H1 (cell line): Measurements from ENCODE around the gene ZCCHC10. TPM values are rescaled to one million over a fixed set of nuclear protein-coding genes. Genes with fewer than 3 reads are reported as not detected.

Experiments used
- CTCF ChIA-PET: fragments of 300-600 bp; sonication (Branson Sonifier 250); formaldehyde crosslinking; loops from one replicate; lab custom pipeline; 2021; ENCODE audit not compliant: partially characterized antibody; lab: Charles Lee
- POLR2A ChIA-PET: fragments of 300-600 bp; sonication (Branson Sonifier 250); formaldehyde crosslinking; loops from one replicate; lab custom pipeline; 2021; ENCODE audit warnings: inconsistent platforms; ENCODE audit not compliant: partially characterized antibody; lab: Charles Lee
- DNase-seq, 2 experiments: peaks; one replicate each; pipeline versions ENCODE4 v3.0.0 to v3.0.0-alpha.2; 2010 to 2022; ENCODE audit warnings: low spot score in 2 of 2, low read depth in 1 of 2, mixed read lengths in 1 of 2
- FAIRE-seq: peaks from 2 replicates; lab custom pipeline; 2011; peaks lifted over from hg19 to GRCh38; lab: Jason Lieb, UNC
- H2AFZ ChIP-seq: 2 replicates; pipeline ENCODE4 v1.8.1; 2012; ENCODE audit warnings: low read length, inconsistent platforms
- H2AK5ac ChIP-seq: 2 replicates; pipeline ENCODE4 v1.6.1; 2013; ENCODE audit warnings: low read depth, low read length
- H2BK120ac ChIP-seq: replicated peaks from 2 replicates; pipeline ENCODE3; 2013; ENCODE audit warnings: low read depth, low read length, inconsistent platforms
- H2BK12ac ChIP-seq: 2 replicates; pipeline ENCODE4 v1.6.1; 2013; ENCODE audit warnings: low read depth, low read length
- H2BK15ac ChIP-seq: 2 replicates; pipeline ENCODE4 v1.6.1; 2013; ENCODE audit warnings: low read length
- H2BK20ac ChIP-seq: 2 replicates; pipeline ENCODE4 v1.6.1; 2013; ENCODE audit warnings: low read length
- H2BK5ac ChIP-seq: 2 replicates; pipeline ENCODE4 v1.6.1; 2013; ENCODE audit warnings: low read depth, low read length
- H3K14ac ChIP-seq: 2 replicates; pipeline ENCODE4 v1.6.1; 2013; ENCODE audit warnings: inconsistent platforms; ENCODE audit not compliant: insufficient read length
- H3K18ac ChIP-seq: 2 replicates; pipeline ENCODE4 v1.6.1; 2013; ENCODE audit warnings: low read length; ENCODE audit errors: extremely low read depth
- H3K23ac ChIP-seq: 2 replicates; pipeline ENCODE4 v1.6.1; 2013; ENCODE audit warnings: inconsistent platforms; ENCODE audit not compliant: insufficient read length
- H3K23me2 ChIP-seq: 2 replicates; pipeline ENCODE4 v1.6.1; 2013; ENCODE audit warnings: low read depth, low read length
- H3K27ac ChIP-seq: 2 replicates; pipeline ENCODE4 v1.6.1; 2011; ENCODE audit warnings: low read depth, low read length, inconsistent platforms
- H3K27me3 ChIP-seq, 4 experiments: replicated peaks in 1 of 4; 1 replicate in 1 of 4; 2 replicates in 3 of 4; pipeline versions ENCODE4 v1.6.1 to v1.8.1; 2011 to 2013; ENCODE audit warnings: low read length in 3 of 4, mild to moderate bottlenecking in 3 of 4, inconsistent platforms in 2 of 4, mixed read lengths in 2 of 4, moderate library complexity in 1 of 4; ENCODE audit not compliant: control insufficient read depth in 3 of 4, insufficient read depth in 3 of 4; ENCODE audit errors: extremely low read depth in 1 of 4
- H3K36me3 ChIP-seq, 4 experiments: 2 replicates each; pipeline versions ENCODE4 v1.6.1 to v1.8.1; 2011 to 2013; ENCODE audit warnings: mild to moderate bottlenecking in 4 of 4, low read length in 3 of 4, moderate library complexity in 2 of 4, control low read depth in 1 of 4, inconsistent platforms in 1 of 4; ENCODE audit not compliant: insufficient read depth in 4 of 4, control insufficient read depth in 2 of 4
- H3K4ac ChIP-seq: replicated peaks from 2 replicates; pipeline ENCODE3; 2013; ENCODE audit warnings: low read length, low read depth, mixed read lengths, inconsistent platforms; ENCODE audit not compliant: insufficient read length
- H3K4me1 ChIP-seq, 4 experiments: replicated peaks in 1 of 4; 1 replicate in 1 of 4; 2 replicates in 3 of 4; pipeline versions ENCODE4 v1.6.1 to v1.8.1; 2011 to 2013; ENCODE audit warnings: low read length in 3 of 4, inconsistent platforms in 2 of 4, mixed read lengths in 1 of 4; ENCODE audit not compliant: insufficient read depth in 4 of 4, control insufficient read depth in 3 of 4
- H3K4me2 ChIP-seq, 2 experiments: 2 replicates each; pipeline versions ENCODE4 v1.6.1 to v1.8.1; 2011 to 2013; ENCODE audit warnings: low read depth in 2 of 2, low read length in 2 of 2, control low read depth in 1 of 2, inconsistent platforms in 1 of 2, mild to moderate bottlenecking in 1 of 2; ENCODE audit not compliant: insufficient read depth in 1 of 2
- H3K4me3 ChIP-seq, 4 experiments: fragments of 200-600, 300-600 bp in 1 of 4; sonication (generic), shearing (Covaris generic), sonication (Bioruptor Twin) in 1 of 4; 2 replicates each; pipeline versions ENCODE4 v1.5.1 to v1.8.1; 2011 to 2016; ENCODE audit warnings: low read length in 4 of 4, low read depth in 3 of 4, control low read depth in 2 of 4, inconsistent platforms in 2 of 4, mild to moderate bottlenecking in 2 of 4, mixed read lengths in 1 of 4, moderate library complexity in 1 of 4; ENCODE audit not compliant: insufficient read depth in 2 of 4; ENCODE audit errors: extremely low read depth in 1 of 4
- H3K56ac ChIP-seq: replicated peaks from 2 replicates; pipeline ENCODE3; 2013; ENCODE audit warnings: low read depth, mild to moderate bottlenecking, mixed read lengths, low read length, inconsistent platforms; ENCODE audit not compliant: insufficient read length
- H3K79me1 ChIP-seq: 2 replicates; pipeline ENCODE4 v1.6.1; 2013; ENCODE audit warnings: low read depth, low read length, control low read depth
- H3K79me2 ChIP-seq, 2 experiments: 2 replicates each; pipeline versions ENCODE4 v1.6.1 to v1.8.1; 2012 to 2013; ENCODE audit warnings: low read length in 2 of 2, mild to moderate bottlenecking in 2 of 2, inconsistent platforms in 1 of 2; ENCODE audit not compliant: insufficient read depth in 2 of 2, control insufficient read depth in 1 of 2
- H3K9ac ChIP-seq, 4 experiments: replicated peaks in 1 of 4; 1 replicate in 1 of 4; 2 replicates in 3 of 4; pipeline versions ENCODE4 v1.6.1 to v1.8.1; 2011 to 2013; ENCODE audit warnings: low read depth in 3 of 4, low read length in 3 of 4, control low read depth in 2 of 4, mild to moderate bottlenecking in 2 of 4, moderate library complexity in 2 of 4, inconsistent platforms in 1 of 4; ENCODE audit errors: extremely low read depth in 1 of 4
- H3K9me3 ChIP-seq, 2 experiments: 2 replicates each; pipeline versions ENCODE4 v1.6.1 to v1.8.1; 2012 to 2013; ENCODE audit warnings: mild to moderate bottlenecking in 2 of 2, moderate library complexity in 2 of 2, control low read depth in 1 of 2, inconsistent platforms in 1 of 2, low read depth in 1 of 2, low read length in 1 of 2, mixed read lengths in 1 of 2; ENCODE audit not compliant: insufficient read depth in 2 of 2
- H4K20me1 ChIP-seq, 2 experiments: replicated peaks in 1 of 2; 2 replicates each; pipeline versions ENCODE3 to v1.8.1; 2011 to 2013; ENCODE audit warnings: inconsistent platforms in 2 of 2, low read length in 2 of 2, mild to moderate bottlenecking in 1 of 2; ENCODE audit not compliant: insufficient read depth in 2 of 2, control insufficient read depth in 1 of 2
- H4K5ac ChIP-seq: 2 replicates; pipeline ENCODE4 v1.6.1; 2013; ENCODE audit warnings: low read length, low read depth, mixed read lengths, inconsistent platforms; ENCODE audit not compliant: insufficient read length
- H4K8ac ChIP-seq: 2 replicates; pipeline ENCODE4 v1.8.0; 2013; ENCODE audit warnings: mild to moderate bottlenecking, moderate library complexity, low read length, inconsistent platforms; ENCODE audit not compliant: insufficient read depth; ENCODE audit errors: extremely low read depth
- H4K91ac ChIP-seq: replicated peaks from 2 replicates; pipeline ENCODE3; 2013; ENCODE audit warnings: low read length, mixed read lengths, inconsistent platforms; ENCODE audit not compliant: insufficient read length
- ASH2L ChIP-seq: fragments of 200-600, 300-600 bp; sonication (generic); IDR thresholded peaks from one replicate; pipeline ENCODE4 v1.7.1; 2017; ENCODE audit warnings: low read length
- CHD2 ChIP-seq: IDR thresholded peaks from 2 replicates; pipeline ENCODE4 v1.6.1; 2012; ENCODE audit warnings: low read length, improper control_type of control experiment
- FOSL1 ChIP-seq: IDR thresholded peaks from 2 replicates; pipeline ENCODE4 v1.6.1; 2011; ENCODE audit warnings: mild to moderate bottlenecking, low read depth, low read length, moderate library complexity; ENCODE audit not compliant: insufficient read depth
- HDAC6 ChIP-seq: IDR thresholded peaks from one replicate; pipeline ENCODE4 v1.7.1; 2012; ENCODE audit warnings: low read depth, mild to moderate bottlenecking, inconsistent platforms, low read length, moderate library complexity
- KDM1A ChIP-seq: fragments of 200-600, 300-600 bp; sonication (generic); IDR thresholded peaks from 2 replicates; pipeline ENCODE4 v1.7.1; 2016; ENCODE audit warnings: mild to moderate bottlenecking, low read length, borderline replicate concordance
- MAFK ChIP-seq: IDR thresholded peaks from 2 replicates; pipeline ENCODE4 v1.6.1; 2012; ENCODE audit warnings: low read depth, mild to moderate bottlenecking, improper control_type of control experiment, low read length
- RAD21 ChIP-seq, 2 experiments: IDR thresholded peaks in 1 of 2; conservative IDR thresholded peaks in 1 of 2; 2 replicates each; pipeline ENCODE4 v1.6.1; 2011; ENCODE audit warnings: low read depth in 2 of 2, low read length in 2 of 2, improper control_type of control experiment in 1 of 2, inconsistent platforms in 1 of 2, mild to moderate bottlenecking in 1 of 2, moderate library complexity in 1 of 2
- RXRA ChIP-seq: IDR thresholded peaks from 2 replicates; pipeline ENCODE4 v1.6.1; 2011; ENCODE audit warnings: low read depth, mild to moderate bottlenecking, low read length, moderate library complexity; ENCODE audit not compliant: insufficient read depth
- SP4 ChIP-seq: IDR thresholded peaks from 2 replicates; pipeline ENCODE4 v1.6.1; 2012; ENCODE audit warnings: low read length, inconsistent platforms
- TAF7 ChIP-seq: optimal IDR thresholded peaks from 2 replicates; pipeline ENCODE3; 2011; ENCODE audit warnings: low read depth, mild to moderate bottlenecking, inconsistent platforms, low read length, moderate library complexity, borderline replicate concordance
- TEAD4 ChIP-seq: IDR thresholded peaks from 2 replicates; pipeline ENCODE4 v1.6.1; 2012; ENCODE audit warnings: low read depth, low read length, inconsistent platforms, mixed read lengths
- WGBS, 2 experiments: shearing (Covaris generic) in 1 of 2; methylation state at CpG; one replicate each; pipeline versions ENCODE4 v1.1.6 to v1.1.7; 2013 to 2015; ENCODE audit warnings: low lambda C conversion rate in 2 of 2, mixed read lengths in 2 of 2, inconsistent platforms in 1 of 2, low coverage in 1 of 2, missing lambda C conversion rate in 1 of 2; ENCODE audit not compliant: insufficient replicate concordance in 2 of 2, insufficient coverage in 1 of 2, insufficient read length in 1 of 2; ENCODE audit errors: extremely low coverage in 1 of 2, missing lambda C conversion rate in 1 of 2; 5-methylcytosine and 5-hydroxymethylcytosine counted together
- polyA plus RNA-seq, 7 experiments: library from polyadenylated mRNA; depleted of rRNA in 3 of 7; stranded (reverse) in 5 of 7; unstranded in 2 of 7; fragments of >200 nt in 5 of 7; fragments of 200-250 nt in 2 of 7; gene quantifications; 1 replicate in 5 of 7; 2 replicates in 1 of 7; 4 replicates in 1 of 7; pipeline versions ENCODE4 v1.2.1 to v1.2.3, GENCODE V29; 2011 to 2013; ENCODE audit warnings: missing spikeins in 2 of 7, mixed read lengths in 2 of 7
- total RNA-seq: library from RNA; stranded (reverse); fragmentation: NEBNext Ultra II Directional; extraction: Animal tissue kit (Norgen Biotek cat#: 25700); gene quantifications from 2 replicates; pipeline ENCODE4 v1.2.1, GENCODE V29; 2021
- TF ChIP-seq, protein P1 (sequence below): IDR thresholded peaks from 2 replicates; pipeline ENCODE4 v1.6.1; 2011; ENCODE audit warnings: low read depth, mild to moderate bottlenecking, low read length; ENCODE audit not compliant: insufficient read depth

ZCCHC10 gene
- total and polyA plus RNA-seq, 2 of the 8 experiments (the other 6 are each of a cell fraction or from before 2014, with no cell fraction given): 22.4 to 32.9 TPM

DNA sequence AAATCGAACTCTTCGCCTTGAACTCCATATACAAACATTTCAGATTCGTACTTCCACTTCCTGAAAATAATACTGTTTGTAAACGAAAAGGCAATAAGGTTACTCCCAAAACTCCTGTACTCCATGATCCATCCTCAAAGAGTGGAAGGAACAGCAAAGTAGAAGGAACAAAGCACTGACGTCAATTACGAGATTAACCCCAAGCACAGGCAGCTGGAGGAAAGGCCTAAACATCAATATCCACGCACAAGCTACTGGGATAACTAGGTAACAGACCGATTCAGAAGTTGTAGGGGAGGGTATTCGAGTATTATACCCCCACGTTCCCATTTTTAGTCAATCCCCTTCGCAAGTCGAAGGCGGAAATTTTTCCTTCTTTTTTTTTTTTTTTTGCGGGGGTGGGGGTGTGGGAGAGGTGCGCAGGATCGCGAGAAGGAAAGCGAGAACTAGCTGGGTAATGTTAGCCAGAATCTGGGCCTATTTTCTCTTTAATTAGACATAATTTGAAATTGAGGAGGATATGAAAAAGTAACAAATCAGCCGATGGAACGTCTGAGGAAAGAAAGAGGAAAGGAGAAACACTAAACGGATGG lies 63.8 kb downstream of the ZCCHC10 start:
- no peak overlapping the region for H3K23ac ChIP-seq
- H3K4me3 ChIP-seq: peak overlapping the region; percentile 77 to 95 (median 86)
- H3K27me3 ChIP-seq: no peaks in the 10 kb centered on the region
- H3K9me3 ChIP-seq: no peaks in the 10 kb centered on the region
- H3K4me1 ChIP-seq: no peaks in the 10 kb centered on the region
- peak overlapping the region; percentile 39 for H2BK120ac ChIP-seq
- 3% methylated on average over 21 of the region's 21 CpGs; no CpG with 5 or more reads in 1 of the 2 experiments for WGBS, 2 experiments
- FAIRE-seq (peak; percentile 58), DNase-seq (no peak)
- H3K36me3 ChIP-seq: no peaks in the 10 kb centered on the region
- H3K14ac ChIP-seq: peak overlapping the region; percentile 40
- 0 out of 2 replicates have a peak overlapping the region, but pooled peaks have one; percentile 34 for H2AFZ ChIP-seq
- peak overlapping the region; percentile 91 for H3K18ac ChIP-seq
- peak overlapping the region; percentile 31; the same call in 1 of the 2 replicates for H2BK12ac ChIP-seq
- H3K9ac ChIP-seq: peak overlapping the region; percentile 84 to 98 (median 95)
- H3K27ac ChIP-seq: peak overlapping the region; percentile 89
- peaks cover 10% of the 10 kb centered on the region for H3K23me2 ChIP-seq
- peaks cover 30 to 54% of the 10 kb centered on the region in 2 experiments for H3K79me2 ChIP-seq
- H4K5ac ChIP-seq: peak overlapping the region; percentile 99
- H2BK5ac ChIP-seq: peak overlapping the region; percentile 57; the same call in 1 of the 2 replicates
- no peaks in the 10 kb centered on the region for H3K79me1 ChIP-seq
- peak overlapping the region; percentile 76 to 83 for H3K4me2 ChIP-seq
- H3K4ac ChIP-seq: peak overlapping the region; percentile 85
- no peak overlapping the region for H2BK15ac ChIP-seq
- peaks cover 0 to 4% of the 10 kb centered on the region in 2 experiments for H4K20me1 ChIP-seq
- CTCF ChIA-PET: interaction anchor here (1.7 kb wide), 1 partner anchor 55 kb away, joined by 3 read pairs; no protein-coding TSS in a partner anchor
- H4K91ac ChIP-seq: peak overlapping the region; percentile 44
- H4K8ac ChIP-seq: no peak overlapping the region
- H3K56ac ChIP-seq: peak overlapping the region; percentile 79
- no peak overlapping the region for H2AK5ac ChIP-seq
- POLR2A ChIA-PET: interaction anchor here (0.8 to 7.3 kb wide), 15 partner anchors 8 to 139 kb away, joined by 3 to 104 read pairs (median 4); partner anchors contain the start of genes GDF9, HSPA4, UQCRQ and ZCCHC10
- H2BK20ac ChIP-seq: no peak overlapping the region
- TF ChIP-seq SP4 (no peak), RAD21 (IDR thresholded peaks at IDR 0.05 in 1 of 2, conservative IDR thresholded peaks at IDR 0.05 in 1 of 2; ENCODE audit: low read depth in 2 of 2, low read length in 2 of 2) (no peak), TAF7 (no peak), CHD2 (peak; percentile 87), ASH2L (no peak), FOSL1 (no peak), TEAD4 (no peak), MAFK (no peak), RXRA (no peak), HDAC6 (no peak), KDM1A (no peak)
- TF ChIP-seq, protein P1, sequence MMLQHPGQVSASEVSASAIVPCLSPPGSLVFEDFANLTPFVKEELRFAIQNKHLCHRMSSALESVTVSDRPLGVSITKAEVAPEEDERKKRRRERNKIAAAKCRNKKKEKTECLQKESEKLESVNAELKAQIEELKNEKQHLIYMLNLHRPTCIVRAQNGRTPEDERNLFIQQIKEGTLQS: no peak
